Tracheal epithelial cell (primary cell): Measurements from ENCODE around the gene PRKAG1. TPM values are rescaled to one million over a fixed set of nuclear protein-coding genes. Genes with fewer than 3 reads are reported as not detected.

Source experiments
- total RNA-seq: library from RNA; depleted of rRNA; stranded (reverse); fragments of >200 nt; gene quantifications from 2 replicates; pipeline ENCODE4 v1.2.1, GENCODE V29; 2014

PRKAG1 gene
- 59.8 and 69.1 TPM in 2 replicates for total RNA-seq

DNA sequence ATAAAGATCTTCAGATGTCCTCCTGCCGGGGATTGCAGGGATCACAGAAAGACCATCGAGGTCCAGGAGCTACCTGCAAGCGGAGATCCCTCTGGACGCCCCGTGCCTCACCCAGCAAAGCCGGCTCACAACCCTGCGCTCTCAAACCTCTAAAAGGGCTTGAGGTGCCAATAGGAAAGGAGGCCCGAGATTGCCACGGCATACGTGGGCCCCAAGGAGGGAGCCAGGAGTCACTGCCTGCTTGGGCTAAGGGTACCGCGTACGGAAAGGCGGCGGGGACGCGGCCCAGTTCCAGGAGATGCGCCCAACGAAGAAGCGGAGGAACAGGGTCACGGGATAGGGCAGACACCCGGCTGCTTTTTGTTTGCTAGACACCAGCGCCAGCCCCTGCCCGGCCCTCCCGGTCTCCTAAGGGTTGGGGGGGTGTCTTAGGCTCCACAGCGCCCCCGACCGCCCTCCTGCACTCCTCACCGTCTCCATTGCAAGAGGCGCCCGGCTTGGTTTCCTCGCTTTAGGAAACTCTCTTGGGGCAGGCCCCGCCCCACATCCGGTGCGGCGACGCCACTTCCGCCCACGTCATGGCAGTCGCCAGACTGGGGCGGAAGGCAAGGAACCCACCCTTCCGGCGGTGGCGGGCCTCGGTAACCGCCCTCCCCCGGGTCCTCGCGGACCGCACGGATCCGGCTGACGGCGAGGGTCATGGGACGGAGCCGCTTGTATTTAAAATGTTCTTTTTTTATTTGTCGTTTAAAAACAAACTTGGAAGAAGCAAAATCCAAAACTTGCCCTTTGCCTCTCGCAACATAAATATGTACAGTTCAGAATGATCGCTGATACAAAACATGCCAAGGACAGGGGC is at the start of gene PRKAG1:
Gene PRKAG1 (minus strand): TSS at position 516 of the 859 bp plus-strand sequence. CDS start 36 bp downstream, at position 480.

GRCh38 chr12:49060237-49061156 is 41.9 kb upstream of the PRKAG1 start, which contains the start of gene KMT2D:
KMT2D (minus strand) TSS chr12:49060794; CDS start chr12:49055324, 5,470 bp downstream.

DNA sequence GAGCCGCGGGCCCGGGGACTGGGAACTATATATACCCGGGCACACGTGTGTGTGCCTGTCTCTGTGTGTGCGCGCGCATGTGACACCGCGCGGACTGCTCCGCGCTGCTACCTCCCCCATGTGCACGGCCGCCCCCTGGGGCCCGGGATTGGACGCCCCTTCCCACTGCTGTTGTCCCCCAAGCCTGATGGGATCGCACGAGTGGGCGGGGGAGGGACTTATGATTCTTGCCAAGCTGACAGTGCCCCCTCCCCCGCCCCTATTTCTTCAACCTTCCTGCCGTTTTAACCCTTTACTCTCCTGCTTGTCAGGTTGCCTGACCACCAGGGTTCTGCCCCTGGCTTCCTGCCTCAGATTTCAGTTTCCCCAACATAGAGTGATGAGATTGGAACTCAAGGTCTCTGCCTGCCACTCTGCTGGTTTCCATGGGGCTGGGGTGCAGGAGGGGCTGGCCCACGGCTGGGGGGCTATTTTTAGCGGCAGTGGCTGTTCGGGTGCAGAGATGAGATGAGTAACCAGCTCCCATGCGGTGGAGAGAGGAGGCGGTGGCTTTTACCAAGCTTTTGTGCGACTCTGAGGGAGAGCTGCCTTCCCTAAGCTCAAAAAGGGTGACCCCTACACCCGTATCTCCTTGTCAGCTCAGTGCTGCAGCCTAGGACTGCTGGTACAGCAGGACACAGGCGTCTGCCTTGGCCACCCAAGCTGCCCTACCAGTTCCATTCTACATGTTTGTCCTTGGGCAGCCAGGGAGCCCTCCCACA is 19.0 kb downstream of the PRKAG1 start, which contains the start of gene DDN:
Gene DDN (minus strand): TSS at position 5 of the 761 bp plus-strand sequence. CDS start 88 bp downstream, outside the sequence.

DNA sequence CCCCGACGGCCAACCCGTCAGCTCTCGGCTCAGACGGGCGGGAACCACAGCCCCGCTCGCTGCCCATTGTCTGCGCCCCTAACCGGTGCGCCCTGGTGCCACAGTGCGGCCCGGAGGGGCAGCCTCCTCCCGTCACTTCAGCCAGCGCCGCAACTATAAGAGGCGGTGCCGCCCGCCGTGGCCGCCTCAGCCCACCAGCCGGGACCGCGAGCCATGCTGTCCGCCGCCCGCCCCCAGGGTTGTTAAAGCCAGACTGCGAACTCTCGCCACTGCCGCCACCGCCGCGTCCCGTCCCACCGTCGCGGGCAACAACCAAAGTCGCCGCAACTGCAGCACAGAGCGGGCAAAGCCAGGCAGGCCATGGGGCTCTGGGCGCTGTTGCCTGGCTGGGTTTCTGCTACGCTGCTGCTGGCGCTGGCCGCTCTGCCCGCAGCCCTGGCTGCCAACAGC is 40.3 kb downstream of the PRKAG1 start, which contains the start of gene WNT1:
Gene WNT1 (plus strand): TSS at position 32 of the 450 bp plus-strand sequence. CDS start 329 bp downstream, at position 361.

GRCh38 chr12:48957141-48958048 is 61.2 kb downstream of the PRKAG1 start, which contains the start of gene ARF3:
ARF3 (minus strand) TSS chr12:48957487; CDS start chr12:48941095, 16,392 bp downstream.

Other genes with a start within 250 kb of the PRKAG1 start
- gene ADCY6, start 229.7 kb downstream of the PRKAG1 start, total RNA-seq = 12.8 and 20.7 TPM in 2 replicates
- 9.6 and 21.4 TPM in 2 replicates for gene CACNB3, start 200.3 kb downstream of the PRKAG1 start, total RNA-seq
- 62.7 and 81.0 TPM in 2 replicates for gene DDX23, start 166.6 kb downstream of the PRKAG1 start, total RNA-seq
- 0.43 and 7.5 TPM in 2 replicates for gene RND1, start 152.9 kb downstream of the PRKAG1 start, total RNA-seq
- 5.8 and 9.2 TPM in 2 replicates for gene FKBP11, start 93.3 kb downstream of the PRKAG1 start, total RNA-seq
- 26.6 and 34.9 TPM in 2 replicates for gene ARF3, start 61.3 kb downstream of the PRKAG1 start, total RNA-seq
- gene WNT10B, start 47.0 kb downstream of the PRKAG1 start, total RNA-seq = under 0.01 TPM in 1 of 2 replicates, not detected in the other
- not detected in 2 replicates for gene WNT1, start 40.5 kb downstream of the PRKAG1 start, total RNA-seq
- 0.43 and 0.48 TPM in 2 replicates for gene DDN, start 19.4 kb downstream of the PRKAG1 start, total RNA-seq
- 22.0 and 24.3 TPM in 2 replicates for gene KMT2D, start 42.0 kb upstream of the PRKAG1 start, total RNA-seq
- gene RHEBL1, start 51.2 kb upstream of the PRKAG1 start, total RNA-seq = 0.24 TPM in 1 of 2 replicates, not detected in the other
- gene DHH, start 76.0 kb upstream of the PRKAG1 start, total RNA-seq = under 0.01 TPM in 1 of 2 replicates, not detected in the other
- 32.2 and 36.4 TPM in 2 replicates for gene LMBR1L, start 92.1 kb upstream of the PRKAG1 start, total RNA-seq
- gene TUBA1B, start 112.6 kb upstream of the PRKAG1 start, total RNA-seq = 247 and 684 TPM in 2 replicates
- gene TUBA1A, start 170.3 kb upstream of the PRKAG1 start, total RNA-seq = 5.1 and 508 TPM in 2 replicates
- 301 and 310 TPM in 2 replicates for gene TUBA1C, start 246.3 kb upstream of the PRKAG1 start, total RNA-seq